Measurements from ENCODE around the gene AFF4. TPM values are rescaled to one million over a fixed set of nuclear protein-coding genes. Genes with fewer than 3 reads are reported as not detected.
A peak's percentile ranks its signal among the peaks of the same experiment; 100 is the strongest.

AFF4 gene
- total and polyA plus RNA-seq, 9 of the 15 experiments (the other 6 are each of a cell fraction or from before 2014, with no cell fraction given), result 1.7 to 25.8 (median 17.9) TPM

- TF ChIP-seq MXD1 (CRISPR knock-in tag; IDR thresholded peaks at IDR 0.05; ENCODE audit: borderline replicate concordance, poor library complexity, severe bottlenecking) (no peak), U2AF2 (optimal IDR thresholded peaks at IDR 0.05; ENCODE audit: low read depth, low read length) (no peak), ATF1 (CRISPR knock-in tag; IDR thresholded peaks at IDR 0.05) (no peak), ATF1 (tag; IDR thresholded peaks at IDR 0.05) (peak; percentile 35), MAZ (CRISPR knock-in tag; conservative IDR thresholded peaks at IDR 0.05 in 1 of 2, IDR thresholded peaks at IDR 0.05 in 1 of 2) (peak in 1 of 2 experiments; percentile 58; a peak in 2 of 4 replicates), DIDO1 (tag; IDR thresholded peaks at IDR 0.05; ENCODE audit: low read depth) (no peak), POLR2A (conservative IDR thresholded peaks at IDR 0.05) (no peak), ESRRA (IDR thresholded peaks at IDR 0.05; ENCODE audit: borderline replicate concordance, low read depth) (peak; percentile 98), CBX3 (IDR thresholded peaks at IDR 0.05; ENCODE audit: borderline replicate concordance in 1 of 2, low read length in 2 of 2) (no peak), ELF1 (tag; IDR thresholded peaks at IDR 0.05) (no peak), SNRNP70 (optimal IDR thresholded peaks at IDR 0.05; ENCODE audit: low read depth, low read length) (no peak), NFRKB (IDR thresholded peaks at IDR 0.05; ENCODE audit: low read depth) (peak; percentile 82), HOMEZ (CRISPR knock-in tag; IDR thresholded peaks at IDR 0.05) (no peak), GABPB1 (CRISPR knock-in tag; IDR thresholded peaks at IDR 0.05) (0 out of 2 replicates have a peak, but pooled peaks have one; percentile 49), ATF6 (CRISPR knock-in tag; IDR thresholded peaks at IDR 0.05) (no peak), ELK1 (CRISPR knock-in tag; IDR thresholded peaks at IDR 0.05) (no peak), ZNF79 (CRISPR knock-in tag; IDR thresholded peaks at IDR 0.05; ENCODE audit: low read depth) (no peak), PBX2 (CRISPR knock-in tag; IDR thresholded peaks at IDR 0.05; ENCODE audit: low read depth) (no peak), PBX2 (tag; conservative IDR thresholded peaks at IDR 0.05; ENCODE audit: low read depth) (peak; percentile 94)
Measured at GRCh38 chr5:132971483-132972435, 8.3 kb upstream of the AFF4 start (continued).

Measured in K562 (cell line).